HL-60 (cell line): ENCODE data around the gene TAP2.

ENCODE experiments used
- DNase-seq, 2 experiments: peaks; one replicate each; pipeline ENCODE4 v3.0.0-alpha.2; 2010 to 2020; ENCODE audit warnings: low read depth in 1 of 2, low spot score in 1 of 2
- H3K27ac ChIP-seq: fragments of 250-450 bp; sonication (Bioruptor Pico); replicated peaks from 2 replicates; pipeline ENCODE4 v1.5.1; 2020; ENCODE audit warnings: mild to moderate bottlenecking, moderate library complexity
- H3K27me3 ChIP-seq: fragments of 250-450 bp; sonication (Bioruptor Pico); 2 replicates; pipeline ENCODE4 v1.5.1; 2021; ENCODE audit warnings: mild to moderate bottlenecking, moderate library complexity; ENCODE audit not compliant: insufficient read depth, poor library complexity, severe bottlenecking
- H3K4me3 ChIP-seq: replicated peaks from 2 replicates; pipeline ENCODE4 v1.5.1; 2011; ENCODE audit warnings: mild to moderate bottlenecking, control low read depth, low read length; ENCODE audit not compliant: insufficient read depth
- CTCF ChIP-seq: IDR thresholded peaks from one replicate; pipeline ENCODE4 v1.5.1; 2011; ENCODE audit warnings: low read length, control low read depth, inconsistent platforms; ENCODE audit not compliant: insufficient read depth
- GABPA ChIP-seq: IDR thresholded peaks from 2 replicates; pipeline ENCODE4 v1.6.1; 2012; ENCODE audit warnings: low read depth
- POLR2AphosphoS5 ChIP-seq: IDR thresholded peaks from 2 replicates; pipeline ENCODE4 v1.6.1; 2012; ENCODE audit warnings: low read depth
- REST ChIP-seq: IDR thresholded peaks from 2 replicates; pipeline ENCODE4 v1.6.1; 2012; ENCODE audit warnings: low read depth; ENCODE audit not compliant: insufficient replicate concordance
- SPI1 ChIP-seq: IDR thresholded peaks from 2 replicates; pipeline ENCODE4 v1.6.1; 2012; ENCODE audit warnings: low read depth, mild to moderate bottlenecking, borderline replicate concordance

TAP2 gene

GRCh38 chr6:32843331-32843978 lies 4.9 kb upstream of the TAP2 start:
- no peaks in the 10 kb centered on the region for H3K27me3 ChIP-seq
- peak; percentile 22 to 47 for DNase-seq
- peak overlapping the region; percentile 71 for H3K4me3 ChIP-seq
- peak overlapping the region; percentile 91 for H3K27ac ChIP-seq
- TF ChIP-seq SPI1 (peak; percentile 75), REST (no peak), POLR2AphosphoS5 (no peak), GABPA (no peak), CTCF (no peak)

GRCh38 chr6:32842690-32843089 lies 4.2 kb upstream of the TAP2 start:
- Histone ChIP-seq H3K27me3 (no peaks in the 10 kb centered on the region), H3K4me3 (no peak overlapping the region), H3K27ac (peak overlapping the region; percentile 91)
- TF ChIP-seq SPI1, result no peak
- TF ChIP-seq CTCF, result no peak
- no peak for DNase-seq

GRCh38 chr6:32842021-32842650 lies 3.6 kb upstream of the TAP2 start:
- Histone ChIP-seq H3K27me3 (no peaks in the 10 kb centered on the region), H3K27ac (no peak overlapping the region), H3K4me3 (no peak overlapping the region)
- DNase-seq, result no peak
- TF ChIP-seq REST (peak; percentile 12), CTCF (no peak)
